PC-3 (cell line): ENCODE measurements around the gene RARA.

ENCODE experiments used
- CTCF ChIP-seq: fragments of 300-600 bp; sonication (generic); conservative IDR thresholded peaks from 2 replicates; pipeline ENCODE4 v1.5.1; 2017; ENCODE audit warnings: antibody characterized with exemption, low read depth, mild to moderate bottlenecking, low read length
- EZH2 ChIP-seq: fragments of 300-600 bp; sonication (generic); IDR thresholded peaks from one replicate; pipeline ENCODE4 v1.6.1; 2017; ENCODE audit warnings: antibody characterized with exemption, mild to moderate bottlenecking, low read length; ENCODE audit not compliant: unreplicated experiment

GRCh38 chr17:40329839-40330794 is 21.1 kb downstream of the RARA start:
- no peak for TF ChIP-seq CTCF
- no peak for TF ChIP-seq EZH2
